ENCODE results near the gene COL23A1. TPM values are rescaled to one million over a fixed set of nuclear protein-coding genes. Genes with fewer than 3 reads are reported as not detected.

The COL23A1 gene
- total and polyA plus RNA-seq, 2 donors (not counting 1 experiment from before 2014, with no cell fraction given) = 0.20 TPM; not detected in 1

DNA sequence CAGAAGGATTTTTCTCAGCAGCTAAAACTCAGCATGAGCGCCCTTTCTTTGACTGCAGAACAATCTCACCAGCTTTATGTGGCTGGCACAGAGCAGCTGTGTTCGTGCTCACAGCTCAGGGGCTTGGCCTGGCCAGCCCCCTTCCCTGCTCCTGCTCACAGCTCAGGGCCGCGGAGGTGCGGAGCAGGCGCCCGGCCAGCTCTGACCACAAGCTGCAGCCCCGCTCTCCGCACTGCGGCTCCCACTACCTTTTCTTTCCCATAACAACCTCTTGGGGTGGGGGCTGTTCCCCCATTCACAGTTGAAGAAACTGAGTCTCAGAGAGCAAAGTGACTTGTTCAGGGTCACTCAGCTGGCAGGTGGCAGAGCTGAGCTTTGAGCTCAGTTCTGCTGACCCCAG is 323.6 kb downstream of the COL23A1 start:
- 96% methylated on average over 10 of the region's 10 CpGs for WGBS (ENCODE audit: insufficient coverage)
- H3K9me3 ChIP-seq (ENCODE audit: control extremely low read depth in 1 of 3, control insufficient read depth in 2 of 3, insufficient read depth in 1 of 3, low read length in 2 of 3) = no peaks in the 10 kb centered on the region
- H3K27ac Mint-ChIP-seq = no peak overlapping the region
- no peaks in the 10 kb centered on the region for H4K20me1 ChIP-seq (ENCODE audit: control insufficient read depth, insufficient read depth, low read length, poor library complexity, severe bottlenecking)
- no peaks in the 10 kb centered on the region for H3K4me1 ChIP-seq (ENCODE audit: control insufficient read depth in 2 of 2, insufficient read depth in 2 of 2, low read length in 2 of 2)
- POLR2A ChIA-PET = no interaction called here
- no peaks in the 10 kb centered on the region for H3K79me2 ChIP-seq (ENCODE audit: control insufficient read depth, insufficient read depth, low read length)
- H3K4me3 ChIP-seq (ENCODE audit: control extremely low read depth in 1 of 5, extremely low read depth in 1 of 5, insufficient read depth in 1 of 5, low read depth in 2 of 5, low read length in 4 of 5) = no peak overlapping the region
- intact Hi-C loops (cut with micrococcal nuclease) = no loop called here
- no peaks in the 10 kb centered on the region for H3K4me1 Mint-ChIP-seq
- DNase-seq (no peak), ATAC-seq (ENCODE audit: low read depth) (no peak)
- H3K27me3 Mint-ChIP-seq = peaks cover 8% of the 10 kb centered on the region
- no peaks in the 10 kb centered on the region for H3K36me3 ChIP-seq (replicated peaks in 1 of 2; ENCODE audit: control extremely low read depth in 1 of 2, control insufficient read depth in 1 of 2, extremely low read depth in 1 of 2, insufficient read depth in 2 of 2, low read length in 1 of 2)
- CTCF ChIA-PET = no interaction called here
- no peak overlapping the region for H3K4me2 ChIP-seq (replicated peaks; ENCODE audit: low read depth, low read length, poor library complexity, severe bottlenecking)
- H3K4me3 Mint-ChIP-seq = no peak overlapping the region
- peaks cover 4% of the 10 kb centered on the region for H3K9me3 Mint-ChIP-seq (ENCODE audit: insufficient read depth)
- H3K27me3 ChIP-seq (replicated peaks in 1 of 4; ENCODE audit: control extremely low read depth in 1 of 4, control insufficient read depth in 3 of 4, insufficient read depth in 4 of 4, low read length in 3 of 4) = no peaks in the 10 kb centered on the region
- TF ChIP-seq, protein P1, sequence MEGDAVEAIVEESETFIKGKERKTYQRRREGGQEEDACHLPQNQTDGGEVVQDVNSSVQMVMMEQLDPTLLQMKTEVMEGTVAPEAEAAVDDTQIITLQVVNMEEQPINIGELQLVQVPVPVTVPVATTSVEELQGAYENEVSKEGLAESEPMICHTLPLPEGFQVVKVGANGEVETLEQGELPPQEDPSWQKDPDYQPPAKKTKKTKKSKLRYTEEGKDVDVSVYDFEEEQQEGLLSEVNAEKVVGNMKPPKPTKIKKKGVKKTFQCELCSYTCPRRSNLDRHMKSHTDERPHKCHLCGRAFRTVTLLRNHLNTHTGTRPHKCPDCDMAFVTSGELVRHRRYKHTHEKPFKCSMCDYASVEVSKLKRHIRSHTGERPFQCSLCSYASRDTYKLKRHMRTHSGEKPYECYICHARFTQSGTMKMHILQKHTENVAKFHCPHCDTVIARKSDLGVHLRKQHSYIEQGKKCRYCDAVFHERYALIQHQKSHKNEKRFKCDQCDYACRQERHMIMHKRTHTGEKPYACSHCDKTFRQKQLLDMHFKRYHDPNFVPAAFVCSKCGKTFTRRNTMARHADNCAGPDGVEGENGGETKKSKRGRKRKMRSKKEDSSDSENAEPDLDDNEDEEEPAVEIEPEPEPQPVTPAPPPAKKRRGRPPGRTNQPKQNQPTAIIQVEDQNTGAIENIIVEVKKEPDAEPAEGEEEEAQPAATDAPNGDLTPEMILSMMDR (IDR thresholded peaks at IDR 0.05) = no peak
- TF ChIP-seq EZH2 (IDR thresholded peaks at IDR 0.05; ENCODE audit: borderline replicate concordance, insufficient read depth, low read depth, low read length, poor library complexity, severe bottlenecking) = no peak
- no peak overlapping the region for H3K9ac ChIP-seq (ENCODE audit: low read length)
- no peak overlapping the region for H2AFZ ChIP-seq (ENCODE audit: insufficient read depth, low read depth, low read length, poor library complexity, severe bottlenecking)
- H3K27ac ChIP-seq (ENCODE audit: low read length in 2 of 2) = no peak overlapping the region

DNA sequence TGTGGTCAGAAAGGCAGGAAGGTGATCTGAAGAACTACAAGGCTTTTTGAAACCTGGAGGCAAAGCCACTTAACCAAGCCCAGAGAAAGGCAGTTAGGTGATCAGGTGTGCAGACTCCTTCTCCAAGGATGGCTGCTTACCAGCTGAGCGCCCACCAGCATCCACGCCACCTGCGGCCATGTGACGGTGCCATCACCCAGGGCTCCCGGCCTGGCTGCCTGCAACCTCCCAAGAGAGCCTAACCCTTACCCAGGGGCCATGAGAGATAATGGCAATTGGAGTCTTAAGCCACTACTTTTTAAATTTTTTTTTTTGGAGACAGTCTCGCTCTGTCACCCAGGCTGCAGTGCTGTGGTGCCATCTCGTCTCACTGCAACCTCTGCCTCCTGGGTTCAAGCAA is 324.4 kb downstream of the COL23A1 start:
- Histone ChIP-seq H3K27ac (ENCODE audit: low read length in 2 of 2) (no peak overlapping the region), H3K4me1 (ENCODE audit: control insufficient read depth in 2 of 2, insufficient read depth in 2 of 2, low read length in 2 of 2) (no peaks in the 10 kb centered on the region), H3K27me3 (replicated peaks in 1 of 4; ENCODE audit: control extremely low read depth in 1 of 4, control insufficient read depth in 3 of 4, insufficient read depth in 4 of 4, low read length in 3 of 4) (no peaks in the 10 kb centered on the region), H3K9me3 (ENCODE audit: control extremely low read depth in 1 of 3, control insufficient read depth in 2 of 3, insufficient read depth in 1 of 3, low read length in 2 of 3) (no peaks in the 10 kb centered on the region), H3K79me2 (ENCODE audit: control insufficient read depth, insufficient read depth, low read length) (no peaks in the 10 kb centered on the region), H2AFZ (ENCODE audit: insufficient read depth, low read depth, low read length, poor library complexity, severe bottlenecking) (no peak overlapping the region), H3K36me3 (replicated peaks in 1 of 2; ENCODE audit: control extremely low read depth in 1 of 2, control insufficient read depth in 1 of 2, extremely low read depth in 1 of 2, insufficient read depth in 2 of 2, low read length in 1 of 2) (no peaks in the 10 kb centered on the region), H4K20me1 (ENCODE audit: control insufficient read depth, insufficient read depth, low read length, poor library complexity, severe bottlenecking) (no peaks in the 10 kb centered on the region), H3K4me3 (ENCODE audit: control extremely low read depth in 1 of 5, extremely low read depth in 1 of 5, insufficient read depth in 1 of 5, low read depth in 2 of 5, low read length in 4 of 5) (no peak overlapping the region), H3K9ac (ENCODE audit: low read length) (no peak overlapping the region), H3K4me2 (replicated peaks; ENCODE audit: low read depth, low read length, poor library complexity, severe bottlenecking) (no peak overlapping the region)
- ATAC-seq (ENCODE audit: low read depth) (no peak), DNase-seq (no peak)
- Mint-ChIP-seq H3K27ac (no peak overlapping the region), H3K9me3 (ENCODE audit: insufficient read depth) (peaks cover 4% of the 10 kb centered on the region), H3K4me1 (no peaks in the 10 kb centered on the region), H3K4me3 (no peak overlapping the region), H3K27me3 (peaks cover 4% of the 10 kb centered on the region)
- POLR2A ChIA-PET = no interaction called here
- CTCF ChIA-PET = no interaction called here
- no peak for TF ChIP-seq EZH2 (IDR thresholded peaks at IDR 0.05; ENCODE audit: borderline replicate concordance, insufficient read depth, low read depth, low read length, poor library complexity, severe bottlenecking)
- intact Hi-C loops (cut with micrococcal nuclease) = no loop called here
- WGBS (ENCODE audit: insufficient coverage) = 77% methylated on average over 4 of the region's 7 CpGs

Data from B cell (primary cell).